A673 (cell line): ENCODE data around the gene ECI2. TPM values are rescaled to one million over a fixed set of nuclear protein-coding genes. Genes with fewer than 3 reads are reported as not detected.

Source experiments
- BruUV-seq: library from RNA; stranded (reverse); fragments of 400-500 nt; replicated peaks from 2 replicates; lab custom pipeline; 2021; lab: Mats Ljungman, UMichigan
- CTCF ChIA-PET: fragments of 300-600 bp; sonication (Branson Sonifier 250); formaldehyde crosslinking; loops from one replicate; lab custom pipeline; 2022; ENCODE audit warnings: antibody characterized with exemption; lab: Charles Lee
- POLR2A ChIA-PET: fragments of 300-600 bp; sonication (Branson Sonifier 250); formaldehyde crosslinking; loops from one replicate; lab custom pipeline; 2022; ENCODE audit warnings: antibody characterized with exemption; ENCODE audit not compliant: low non-redundant PET; lab: Charles Lee
- DNase-seq: peaks from one replicate; pipeline ENCODE4 v3.0.0-alpha.2; 2015; ENCODE audit warnings: low spot score
- H3K27ac ChIP-seq: fragments of 200-600 bp; sonication (generic); 2 replicates; pipeline ENCODE4 v1.5.1; 2016; ENCODE audit warnings: mixed run types, low read depth, mild to moderate bottlenecking, mixed read lengths, antibody characterized with exemption, low read length; ENCODE audit not compliant: poor library complexity, severe bottlenecking
- H3K27me3 ChIP-seq: fragments of 200-600 bp; sonication (generic); replicated peaks from 2 replicates; pipeline ENCODE4 v1.6.1; 2017; ENCODE audit warnings: mixed run types, low read depth, mild to moderate bottlenecking, mixed read lengths, antibody characterized with exemption, low read length; ENCODE audit not compliant: insufficient read depth, poor library complexity
- H3K36me3 ChIP-seq: fragments of 200-600 bp; sonication (generic); 2 replicates; pipeline ENCODE4 v1.6.1; 2016; ENCODE audit warnings: mixed run types, mild to moderate bottlenecking, mixed read lengths, antibody characterized with exemption, low read length; ENCODE audit not compliant: insufficient read depth, poor library complexity, severe bottlenecking
- H3K4me1 ChIP-seq: fragments of 200-600 bp; sonication (generic); 2 replicates; pipeline ENCODE4 v1.6.1; 2017; ENCODE audit warnings: mixed run types, mild to moderate bottlenecking, mixed read lengths, antibody characterized with exemption, low read length; ENCODE audit not compliant: insufficient read depth, poor library complexity, severe bottlenecking
- H3K4me3 ChIP-seq: fragments of 200-600 bp; sonication (generic); 2 replicates; pipeline ENCODE4 v1.5.1; 2016; ENCODE audit warnings: low read depth, mixed run types, mild to moderate bottlenecking, mixed read lengths, low read length; ENCODE audit not compliant: poor library complexity, severe bottlenecking
- H3K9me3 ChIP-seq: fragments of 200-600 bp; sonication (generic); 2 replicates; pipeline ENCODE4 v1.6.1; 2016; ENCODE audit warnings: mixed run types, low read depth, mild to moderate bottlenecking, mixed read lengths, antibody characterized with exemption, low read length; ENCODE audit not compliant: poor library complexity, severe bottlenecking
- EZH2 ChIP-seq: fragments of 200-600 bp; sonication (generic); IDR thresholded peaks from 2 replicates; pipeline ENCODE4 v1.6.1; 2017; ENCODE audit warnings: borderline replicate concordance, low read depth, mild to moderate bottlenecking, mixed read lengths, antibody characterized with exemption, low read length; ENCODE audit not compliant: poor library complexity, severe bottlenecking
- intact Hi-C: fragments of 100-400 bp; cut with micrococcal nuclease; formaldehyde crosslinking; loops from one replicate; pipeline ENCODE4 v1.10.0; 2022; ENCODE audit not compliant: unreplicated experiment
- total RNA-seq: library from RNA; stranded (reverse); gene quantifications from 2 replicates; pipeline ENCODE4 v1.2.3, GENCODE V29; 2021
- TF ChIP-seq, protein P1 (sequence below): fragments of 300-800, 200-600 bp; sonication (generic); conservative IDR thresholded peaks from 2 replicates; pipeline ENCODE4 v1.5.1; 2017; ENCODE audit warnings: low read depth, mild to moderate bottlenecking, antibody characterized with exemption, low read length, moderate library complexity, mixed read lengths

ECI2 gene
- total RNA-seq, 1 experiment from 2014 or later: 56.3 TPM

DNA sequence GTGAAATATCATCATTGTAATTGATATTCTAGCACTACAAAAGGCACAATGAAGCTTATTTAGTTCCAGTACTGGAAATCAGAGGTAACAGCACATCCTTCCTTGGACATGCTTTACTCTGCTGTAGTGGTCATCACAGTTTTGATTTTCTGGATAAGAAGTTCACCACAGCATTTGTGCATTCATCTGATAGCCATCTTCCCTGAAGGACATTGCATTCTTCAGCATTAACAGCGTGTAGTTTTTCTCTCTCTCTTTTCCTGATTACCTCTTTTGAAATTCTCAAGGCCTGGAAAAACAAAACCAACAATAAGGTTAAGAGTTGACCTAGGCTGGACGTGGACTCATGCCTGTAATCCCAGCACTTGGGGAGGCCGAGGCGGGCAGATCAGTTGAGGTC, 19.6 kb downstream of the ECI2 start:
- no peak for DNase-seq
- Histone ChIP-seq H3K9me3 (peaks cover 11% of the 10 kb centered on the region), H3K27me3 (no peaks in the 10 kb centered on the region), H3K36me3 (peaks cover 23% of the 10 kb centered on the region), H3K27ac (no peak overlapping the region), H3K4me1 (no peaks in the 10 kb centered on the region), H3K4me3 (no peak overlapping the region)
- intact Hi-C loops: no loop called here
- TF ChIP-seq, protein P1, sequence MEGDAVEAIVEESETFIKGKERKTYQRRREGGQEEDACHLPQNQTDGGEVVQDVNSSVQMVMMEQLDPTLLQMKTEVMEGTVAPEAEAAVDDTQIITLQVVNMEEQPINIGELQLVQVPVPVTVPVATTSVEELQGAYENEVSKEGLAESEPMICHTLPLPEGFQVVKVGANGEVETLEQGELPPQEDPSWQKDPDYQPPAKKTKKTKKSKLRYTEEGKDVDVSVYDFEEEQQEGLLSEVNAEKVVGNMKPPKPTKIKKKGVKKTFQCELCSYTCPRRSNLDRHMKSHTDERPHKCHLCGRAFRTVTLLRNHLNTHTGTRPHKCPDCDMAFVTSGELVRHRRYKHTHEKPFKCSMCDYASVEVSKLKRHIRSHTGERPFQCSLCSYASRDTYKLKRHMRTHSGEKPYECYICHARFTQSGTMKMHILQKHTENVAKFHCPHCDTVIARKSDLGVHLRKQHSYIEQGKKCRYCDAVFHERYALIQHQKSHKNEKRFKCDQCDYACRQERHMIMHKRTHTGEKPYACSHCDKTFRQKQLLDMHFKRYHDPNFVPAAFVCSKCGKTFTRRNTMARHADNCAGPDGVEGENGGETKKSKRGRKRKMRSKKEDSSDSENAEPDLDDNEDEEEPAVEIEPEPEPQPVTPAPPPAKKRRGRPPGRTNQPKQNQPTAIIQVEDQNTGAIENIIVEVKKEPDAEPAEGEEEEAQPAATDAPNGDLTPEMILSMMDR: no peak
- no peak for TF ChIP-seq EZH2
- ChIA-PET CTCF (no interaction called here), POLR2A (no interaction called here)
- BruUV-seq: no TSS peak

DNA sequence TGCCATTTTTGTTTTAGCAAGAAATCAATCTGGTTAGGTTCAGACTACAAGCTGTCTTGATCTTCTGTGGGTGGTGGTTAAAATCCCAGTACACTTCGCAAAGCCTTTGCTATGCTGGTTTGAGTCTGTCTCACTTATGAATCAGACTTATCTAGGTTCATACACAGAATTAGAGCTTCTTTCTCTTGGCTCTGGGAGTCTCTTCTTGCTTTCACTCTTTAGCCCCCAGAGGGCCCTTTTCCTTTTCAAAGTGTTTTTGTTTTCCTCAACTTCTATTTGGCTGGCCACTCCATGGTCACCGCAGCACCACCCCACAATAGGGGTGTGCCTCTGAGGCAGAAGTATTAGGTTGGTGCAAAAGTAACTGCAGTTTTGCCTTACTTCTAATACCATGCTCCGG, 21.3 kb downstream of the ECI2 start:
- intact Hi-C loops: no loop called here
- no TSS peak for BruUV-seq
- ChIA-PET POLR2A (interaction anchor here (0.5 kb wide), 1 partner anchor 323 kb away, joined by 8 read pairs; no protein-coding TSS in a partner anchor), CTCF (no interaction called here)
- Histone ChIP-seq H3K4me3 (no peak overlapping the region), H3K27me3 (no peaks in the 10 kb centered on the region), H3K9me3 (peaks cover 11% of the 10 kb centered on the region), H3K36me3 (peaks cover 13% of the 10 kb centered on the region), H3K4me1 (no peaks in the 10 kb centered on the region), H3K27ac (no peak overlapping the region)
- TF ChIP-seq EZH2: no peak
- TF ChIP-seq, protein P1: no peak
- no peak for DNase-seq

DNA sequence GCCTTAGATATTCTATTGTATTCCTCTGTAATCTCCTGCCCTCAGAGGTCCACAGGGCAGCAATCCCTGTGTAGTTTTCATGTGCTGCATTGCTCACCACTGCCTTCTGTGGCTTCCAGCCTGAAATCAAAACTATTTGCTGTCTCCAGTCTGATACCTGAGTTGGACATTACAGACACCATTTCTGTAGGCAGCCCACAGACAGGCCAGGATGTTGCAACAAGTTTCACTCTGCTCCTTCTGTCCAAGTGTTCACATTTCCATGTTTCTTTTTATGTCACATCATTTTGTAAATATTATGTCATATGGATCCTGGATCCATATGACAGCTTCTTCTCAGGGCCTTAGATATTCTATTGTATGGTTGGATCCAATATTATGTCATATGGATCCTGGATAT, 21.7 kb downstream of the ECI2 start:
- no peaks in the 10 kb centered on the region for H3K4me1 ChIP-seq
- peaks cover 11% of the 10 kb centered on the region for H3K9me3 ChIP-seq
- BruUV-seq: no TSS peak
- CTCF ChIA-PET: no interaction called here
- no peak overlapping the region for H3K27ac ChIP-seq
- POLR2A ChIA-PET: interaction anchor here (0.5 kb wide), 1 partner anchor 323 kb away, joined by 8 read pairs; no protein-coding TSS in a partner anchor
- H3K36me3 ChIP-seq: peaks cover 11% of the 10 kb centered on the region
- TF ChIP-seq, protein P1: no peak
- no peak for TF ChIP-seq EZH2
- no peak overlapping the region for H3K4me3 ChIP-seq
- no peak for DNase-seq
- no peaks in the 10 kb centered on the region for H3K27me3 ChIP-seq
- intact Hi-C loops: no loop called here
